Measurements from ENCODE around the gene ATP6V1F. TPM values are rescaled to one million over a fixed set of nuclear protein-coding genes. Genes with fewer than 3 reads are reported as not detected.

Gene ATP6V1F
- total and polyA plus RNA-seq, 4 donors: 83.7 to 270 (median 103) TPM

GRCh38 chr7:128852537-128853254, 10.0 kb upstream of the ATP6V1F start:
- Histone ChIP-seq H3K9me3 (ENCODE audit: control insufficient read depth, low read length) (no peaks in the 10 kb centered on the region), H3K27ac (ENCODE audit: low read depth in 1 of 2, low read length in 2 of 2) (no peak overlapping the region), H3K4me3 (ENCODE audit: low read length in 2 of 2) (no peak overlapping the region), H3K4me1 (ENCODE audit: control insufficient read depth in 1 of 2, insufficient read depth in 2 of 2, low read length in 2 of 2) (no peaks in the 10 kb centered on the region), H3K36me3 (ENCODE audit: control insufficient read depth in 1 of 2, insufficient read depth in 2 of 2, low read length in 1 of 2) (peaks cover 4 to 21% of the 10 kb centered on the region in 2 donors), H3K27me3 (ENCODE audit: control insufficient read depth in 1 of 2, insufficient read depth in 2 of 2, low read length in 1 of 2) (no peaks in the 10 kb centered on the region)
- 91 to 92% methylated on average over 28 of the region's 28 CpGs for WGBS, 2 donors
- DNase-seq (no peak), ATAC-seq (ENCODE audit: low FRiP score) (no peak)
- intact Hi-C loops (cut with DNase I): no loop called here

GRCh38 chr7:128853799-128854198, 8.9 kb upstream of the ATP6V1F start:
- ATAC-seq (ENCODE audit: low FRiP score): no peak
- no peak for DNase-seq
- no peaks in the 10 kb centered on the region for H3K27me3 ChIP-seq (ENCODE audit: control insufficient read depth in 1 of 2, insufficient read depth in 2 of 2, low read length in 1 of 2)
- H3K4me1 ChIP-seq (ENCODE audit: control insufficient read depth in 1 of 2, insufficient read depth in 2 of 2, low read length in 2 of 2): no peaks in the 10 kb centered on the region
- no peak overlapping the region for H3K4me3 ChIP-seq (ENCODE audit: low read length in 2 of 2)
- H3K9me3 ChIP-seq (ENCODE audit: control insufficient read depth, low read length): no peaks in the 10 kb centered on the region
- no peak overlapping the region for H3K27ac ChIP-seq (ENCODE audit: low read depth in 1 of 2, low read length in 2 of 2)
- intact Hi-C loops (cut with DNase I): no loop called here
- H3K36me3 ChIP-seq (ENCODE audit: control insufficient read depth in 1 of 2, insufficient read depth in 2 of 2, low read length in 1 of 2): peaks cover 4 to 21% of the 10 kb centered on the region in 2 donors
- WGBS, 2 donors: 89 to 90% methylated on average over 20 to 23 of the region's 23 CpGs

- intact Hi-C loops (cut with DNase I): no loop called here
- no peak for ATAC-seq (ENCODE audit: low FRiP score)
- DNase-seq: no peak
- H3K4me3 ChIP-seq (ENCODE audit: low read length in 2 of 2): no peak overlapping the region
- H3K4me1 ChIP-seq (ENCODE audit: control insufficient read depth in 1 of 2, insufficient read depth in 2 of 2, low read length in 2 of 2): no peaks in the 10 kb centered on the region
- H3K27me3 ChIP-seq (ENCODE audit: control insufficient read depth in 1 of 2, insufficient read depth in 2 of 2, low read length in 1 of 2): no peaks in the 10 kb centered on the region
- no peaks in the 10 kb centered on the region for H3K9me3 ChIP-seq (ENCODE audit: control insufficient read depth, low read length)
- 92% methylated on average over 21 of the region's 21 CpGs for WGBS, 2 donors
- H3K36me3 ChIP-seq (ENCODE audit: control insufficient read depth in 1 of 2, insufficient read depth in 2 of 2, low read length in 1 of 2): peaks cover 4 to 21% of the 10 kb centered on the region in 2 donors
- H3K27ac ChIP-seq (ENCODE audit: low read depth in 1 of 2, low read length in 2 of 2): no peak overlapping the region
Measured at GRCh38 chr7:128854396-128854795, 8.3 kb upstream of the ATP6V1F start.

- no peak overlapping the region for H3K4me3 ChIP-seq (ENCODE audit: low read length in 2 of 2)
- no peak overlapping the region for H3K27ac ChIP-seq (ENCODE audit: low read depth in 1 of 2, low read length in 2 of 2)
- H3K36me3 ChIP-seq (ENCODE audit: control insufficient read depth in 1 of 2, insufficient read depth in 2 of 2, low read length in 1 of 2): peaks cover 4 to 20% of the 10 kb centered on the region in 2 donors
- H3K9me3 ChIP-seq (ENCODE audit: control insufficient read depth, low read length): no peaks in the 10 kb centered on the region
- WGBS, 2 donors: 89 to 92% methylated on average over 3 of the region's 3 CpGs
- DNase-seq (no peak), ATAC-seq (ENCODE audit: low FRiP score) (no peak)
- intact Hi-C loops (cut with DNase I): no loop called here
- H3K4me1 ChIP-seq (ENCODE audit: control insufficient read depth in 1 of 2, insufficient read depth in 2 of 2, low read length in 2 of 2): no peaks in the 10 kb centered on the region
- H3K27me3 ChIP-seq (ENCODE audit: control insufficient read depth in 1 of 2, insufficient read depth in 2 of 2, low read length in 1 of 2): no peaks in the 10 kb centered on the region
Measured at GRCh38 chr7:128855559-128855958, 7.1 kb upstream of the ATP6V1F start.

GRCh38 chr7:128856001-128856718, 6.5 kb upstream of the ATP6V1F start:
- Histone ChIP-seq H3K4me1 (ENCODE audit: control insufficient read depth in 1 of 2, insufficient read depth in 2 of 2, low read length in 2 of 2) (no peaks in the 10 kb centered on the region), H3K36me3 (ENCODE audit: control insufficient read depth in 1 of 2, insufficient read depth in 2 of 2, low read length in 1 of 2) (peaks cover 4 to 17% of the 10 kb centered on the region in 2 donors), H3K4me3 (ENCODE audit: low read length in 2 of 2) (no peak overlapping the region), H3K9me3 (ENCODE audit: control insufficient read depth, low read length) (no peaks in the 10 kb centered on the region), H3K27me3 (ENCODE audit: control insufficient read depth in 1 of 2, insufficient read depth in 2 of 2, low read length in 1 of 2) (no peaks in the 10 kb centered on the region), H3K27ac (ENCODE audit: low read depth in 1 of 2, low read length in 2 of 2) (no peak overlapping the region)
- ATAC-seq (ENCODE audit: low FRiP score) (no peak), DNase-seq (no peak)
- intact Hi-C loops (cut with DNase I): no loop called here
- 86 to 88% methylated on average over 17 of the region's 17 CpGs for WGBS, 2 donors

- DNase-seq: no peak
- WGBS, 2 donors: 55 to 60% methylated on average over 17 to 18 of the region's 18 CpGs
- peak overlapping the region in 1 of 2 donors; percentile 30 for H3K27ac ChIP-seq (ENCODE audit: low read depth in 1 of 2, low read length in 2 of 2)
- intact Hi-C loops (cut with DNase I): loop anchor here in 1 of 2 donors (1.0 kb wide), 1 partner anchor 14 kb away; no protein-coding TSS in a partner anchor
- H3K4me3 ChIP-seq (ENCODE audit: low read length in 2 of 2): no peak overlapping the region
- no peaks in the 10 kb centered on the region for H3K4me1 ChIP-seq (ENCODE audit: control insufficient read depth in 1 of 2, insufficient read depth in 2 of 2, low read length in 2 of 2)
- no peaks in the 10 kb centered on the region for H3K9me3 ChIP-seq (ENCODE audit: control insufficient read depth, low read length)
- peaks cover 0 to 13% of the 10 kb centered on the region in 2 donors for H3K36me3 ChIP-seq (ENCODE audit: control insufficient read depth in 1 of 2, insufficient read depth in 2 of 2, low read length in 1 of 2)
- no peaks in the 10 kb centered on the region for H3K27me3 ChIP-seq (ENCODE audit: control insufficient read depth in 1 of 2, insufficient read depth in 2 of 2, low read length in 1 of 2)
- ATAC-seq (ENCODE audit: low FRiP score): peak; percentile 19
Measured at GRCh38 chr7:128858380-128859231, 4.0 kb upstream of the ATP6V1F start.

- no peaks in the 10 kb centered on the region for H3K4me1 ChIP-seq (ENCODE audit: control insufficient read depth in 1 of 2, insufficient read depth in 2 of 2, low read length in 2 of 2)
- 42 to 43% methylated on average over 12 of the region's 12 CpGs for WGBS, 2 donors
- intact Hi-C loops (cut with DNase I): loop anchor here in 1 of 2 donors (1.0 to 10.0 kb wide), 2 partner anchors 15 to 125 kb away; partner anchors contain the start of gene CALU
Measured at GRCh38 chr7:128859232-128860157, 3.2 kb upstream of the ATP6V1F start.

More at GRCh38 chr7:128859232-128860157, 3.2 kb upstream of the ATP6V1F start:
- ATAC-seq (ENCODE audit: low FRiP score): peak; percentile 0
- no peaks in the 10 kb centered on the region for H3K9me3 ChIP-seq (ENCODE audit: control insufficient read depth, low read length)
- no peak overlapping the region for H3K4me3 ChIP-seq (ENCODE audit: low read length in 2 of 2)
- no peaks in the 10 kb centered on the region for H3K27me3 ChIP-seq (ENCODE audit: control insufficient read depth in 1 of 2, insufficient read depth in 2 of 2, low read length in 1 of 2)
- H3K36me3 ChIP-seq (ENCODE audit: control insufficient read depth in 1 of 2, insufficient read depth in 2 of 2, low read length in 1 of 2): peaks cover 0 to 6% of the 10 kb centered on the region in 2 donors
- DNase-seq: no peak
- H3K27ac ChIP-seq (ENCODE audit: low read depth in 1 of 2, low read length in 2 of 2): no peak overlapping the region

Measured in aorta (tissue), 5 donors.